HT1080 (cell line): ENCODE results near the gene DACT3. TPM values are rescaled to one million over a fixed set of nuclear protein-coding genes. Genes with fewer than 3 reads are reported as not detected.

ENCODE experiments used
- DNase-seq: peaks from one replicate; pipeline ENCODE4 v3.0.0-alpha.2; 2015; ENCODE audit warnings: low read depth
- total RNA-seq: library from RNA; depleted of rRNA; stranded (reverse); fragments of >200 nt; shearing (Covaris generic); gene quantifications from 2 replicates; pipeline ENCODE4 v1.2.3, GENCODE V29; 2014

Gene DACT3
- total RNA-seq, 1 experiment from 2014 or later = 1.1 TPM

DNA sequence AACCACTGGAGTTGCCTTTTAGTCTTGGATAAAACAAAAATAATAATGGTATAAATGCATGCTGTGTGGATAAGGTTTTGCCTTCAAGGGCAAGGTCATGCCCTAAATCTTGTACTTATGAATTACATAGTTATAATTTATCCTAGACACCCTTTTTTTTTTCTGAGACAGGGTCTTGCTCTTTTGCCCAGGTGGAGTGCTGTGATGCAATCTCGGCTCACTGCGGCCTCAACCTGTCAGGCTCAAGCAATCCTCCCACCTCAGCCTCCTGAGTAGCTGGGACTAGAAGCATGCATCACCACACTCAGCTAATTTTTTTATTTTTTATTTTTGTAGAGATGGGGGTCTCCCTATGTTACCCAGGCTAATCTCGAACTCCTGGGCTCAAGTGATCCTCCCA is 7.7 kb upstream of the DACT3 start:
- DNase-seq = no peak

DNA sequence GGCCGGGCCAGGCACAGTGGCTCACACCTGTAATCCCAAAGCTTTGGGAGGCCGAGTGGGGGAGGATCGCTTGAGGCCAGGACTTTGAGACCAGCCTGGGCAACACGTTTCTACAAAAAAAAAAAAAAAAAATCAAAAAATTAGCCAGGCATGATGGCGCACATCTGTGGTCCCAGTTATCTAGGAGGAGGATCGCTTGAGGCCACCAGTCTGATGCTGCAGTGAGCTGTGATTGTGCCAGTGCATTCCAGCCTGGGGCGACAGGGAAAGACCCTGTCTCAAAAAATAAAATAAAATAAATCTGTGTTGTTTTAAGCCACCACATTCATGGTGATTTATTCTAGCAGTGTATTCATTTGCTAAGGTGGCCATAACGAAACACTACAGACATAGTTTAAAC is 4.1 kb upstream of the DACT3 start:
- DNase-seq = no peak

DNA sequence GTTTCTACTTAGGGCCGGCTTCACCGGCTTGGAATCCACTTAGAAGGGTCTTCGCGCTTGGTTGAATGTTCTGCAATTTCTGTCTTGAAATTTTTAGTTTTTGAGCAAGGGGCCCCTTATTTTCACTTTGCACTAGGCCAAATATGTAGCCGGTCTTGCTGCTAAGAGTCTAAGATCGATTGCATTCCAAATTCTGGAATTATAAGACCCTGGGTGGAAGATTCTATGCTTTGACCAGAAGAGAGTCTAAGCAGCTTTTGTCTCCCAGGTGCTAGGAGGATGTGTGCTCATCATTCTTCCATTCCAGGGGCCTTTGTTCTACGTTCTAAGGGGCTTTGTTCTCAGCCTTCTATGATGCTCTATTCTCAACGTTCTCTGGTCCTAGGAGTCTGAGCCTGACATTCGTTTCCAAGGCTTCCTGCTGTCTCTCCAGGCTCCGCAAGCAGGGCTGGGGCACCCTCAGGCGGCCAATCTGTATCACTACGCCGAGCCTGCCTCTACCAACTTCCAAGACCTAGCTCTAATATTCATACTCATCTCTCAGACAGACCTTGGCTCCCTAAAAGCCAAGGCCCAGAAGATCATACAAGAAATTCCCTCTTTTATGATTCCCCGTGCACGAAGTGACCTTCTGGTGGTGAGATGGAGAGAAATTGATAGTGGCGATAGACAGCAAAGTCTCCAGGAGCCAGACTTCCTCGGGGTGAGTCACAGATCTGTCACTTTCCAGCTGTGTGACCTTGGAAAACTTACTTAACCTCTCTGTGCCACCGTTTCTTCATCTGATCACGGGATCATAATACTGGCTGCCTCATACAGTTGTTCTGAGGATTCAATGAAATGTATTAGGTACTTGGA is 982 bp upstream of the DACT3 start:
- peak; percentile 87 for DNase-seq

DNA sequence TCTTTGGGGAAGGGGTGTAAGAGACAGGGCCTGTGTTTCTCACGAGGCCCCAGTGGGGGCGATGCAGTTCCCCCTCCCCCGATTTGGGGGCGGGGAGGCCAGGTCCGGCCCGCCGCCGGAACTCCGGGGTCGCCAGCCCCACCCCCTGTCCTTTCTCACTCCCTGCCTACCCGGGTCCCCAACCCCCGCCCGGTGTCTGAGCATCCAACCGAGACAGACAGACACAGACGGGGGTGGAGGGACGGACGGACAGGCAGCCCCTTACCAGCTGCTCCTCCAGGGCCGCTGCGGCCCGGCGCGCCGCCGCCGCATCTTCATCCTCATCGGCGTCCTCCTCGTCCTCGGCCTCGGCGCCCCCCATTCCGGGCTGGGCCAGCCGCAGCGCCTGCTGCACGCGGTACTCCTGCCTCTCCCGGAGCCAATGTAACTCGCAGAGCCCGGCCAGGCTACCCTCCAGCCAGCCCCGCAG is 397 bp downstream of the DACT3 start:
- DNase-seq = no peak

DNA sequence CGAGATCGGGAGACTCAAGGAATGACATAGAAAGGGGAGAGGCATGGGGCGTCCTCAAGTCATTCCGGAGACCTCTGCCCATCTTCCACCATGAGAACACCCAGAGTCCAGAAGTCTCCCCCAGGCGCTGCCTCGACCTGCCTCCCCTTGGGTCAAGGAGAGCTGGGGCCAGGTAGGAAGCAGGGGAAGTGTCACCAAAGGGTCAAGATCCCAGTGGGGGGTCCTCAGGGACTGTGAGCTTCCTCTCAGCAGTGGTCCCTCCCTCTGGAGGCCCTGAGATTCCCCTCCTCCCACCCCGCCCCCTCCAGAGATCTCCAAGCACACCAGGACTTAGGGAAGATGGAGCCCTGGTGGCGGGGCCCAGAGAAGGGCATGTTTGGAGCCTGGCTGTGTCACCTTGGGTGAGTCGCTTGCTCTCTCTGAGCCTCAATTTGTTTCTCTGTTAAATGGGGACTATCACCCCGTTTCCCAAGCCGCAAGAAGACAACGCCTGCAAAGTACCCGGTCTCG is 919 bp downstream of the DACT3 start:
- DNase-seq = no peak

DNA sequence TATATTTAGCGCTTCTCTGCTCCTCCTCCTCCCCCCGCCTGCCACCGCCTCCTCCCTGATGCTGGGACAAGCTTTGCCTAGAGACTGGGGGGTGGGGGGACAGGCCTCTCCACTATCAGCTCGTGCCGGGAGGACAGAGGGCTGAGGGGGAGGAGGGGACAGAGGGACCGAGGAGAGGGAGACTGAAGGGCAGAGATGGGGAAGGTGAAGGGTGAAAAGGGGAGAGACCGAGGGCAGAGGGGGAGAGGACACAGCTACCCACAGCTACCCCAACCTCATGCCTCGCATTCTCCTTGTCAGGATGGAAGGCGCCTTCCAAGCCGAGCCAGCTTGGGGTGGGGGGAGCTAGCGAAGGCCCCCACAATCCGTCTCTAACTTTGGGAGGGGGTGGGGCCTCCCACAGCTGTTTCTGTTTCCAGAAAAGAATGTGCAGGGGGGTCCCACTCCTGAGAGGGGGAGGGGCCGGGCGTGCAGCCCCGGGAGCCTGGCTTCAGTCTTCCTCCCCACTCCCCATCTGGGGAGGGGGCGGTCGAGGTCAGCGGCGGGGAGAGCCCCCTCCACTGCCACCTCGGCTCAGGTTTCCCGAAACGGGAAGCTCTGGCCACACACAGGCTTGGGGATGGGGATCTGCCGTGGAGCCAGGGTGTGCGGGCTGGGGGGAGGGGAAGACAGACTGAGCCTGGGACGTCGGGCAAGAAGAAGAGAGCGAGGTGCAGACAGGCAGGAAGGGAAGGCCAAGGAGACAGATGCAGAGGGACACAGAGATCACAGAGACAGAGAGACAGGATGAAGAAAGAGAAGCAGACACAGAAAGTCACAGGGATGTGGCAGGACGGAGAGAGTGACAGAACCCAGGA is 1.6 kb downstream of the DACT3 start:
- DNase-seq = no peak

DNA sequence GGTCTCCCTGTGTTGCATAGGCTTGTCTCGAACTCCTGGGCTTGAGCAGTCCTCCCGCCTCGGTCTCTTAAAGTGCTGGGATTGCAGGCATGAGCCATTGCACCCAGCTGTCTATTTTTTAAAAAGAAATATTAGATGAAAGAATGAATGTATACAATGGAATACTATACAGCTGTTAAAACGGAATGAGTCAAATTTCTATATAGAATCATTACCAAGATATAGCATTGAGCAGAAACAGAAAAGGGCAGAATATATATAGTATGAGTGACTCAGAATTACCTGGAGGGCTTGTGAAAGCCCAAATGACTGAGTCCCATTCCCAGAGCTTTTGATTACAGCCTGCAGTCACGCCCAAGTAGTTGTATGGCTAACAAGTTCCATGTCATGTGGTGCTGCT is 4.4 kb downstream of the DACT3 start:
- DNase-seq = no peak

DNA sequence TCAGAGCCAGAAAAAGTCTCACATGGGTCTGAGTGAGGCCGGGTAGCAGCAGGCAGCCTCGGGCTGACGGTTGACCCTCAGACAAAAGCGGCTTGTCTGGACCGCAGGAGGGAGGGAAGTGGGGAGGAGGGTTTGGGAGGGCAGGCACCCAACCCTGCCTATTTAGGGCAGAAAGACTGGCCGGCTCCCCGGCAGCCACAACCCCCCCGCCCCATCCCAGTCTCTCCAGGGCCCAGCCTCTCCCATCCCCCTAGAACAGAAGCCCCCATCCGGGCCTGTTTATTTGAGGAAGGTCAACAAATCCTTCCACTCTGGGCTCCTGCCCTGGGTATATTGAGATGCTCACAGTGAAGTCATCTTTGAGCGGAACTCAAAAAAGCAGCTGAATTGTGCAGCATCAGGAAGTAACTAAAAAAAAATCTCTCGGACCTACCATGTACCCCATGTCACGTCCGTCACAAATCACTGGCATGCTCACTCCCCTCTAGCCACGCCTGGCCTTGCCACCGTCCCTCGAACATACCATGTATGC is 6.3 kb downstream of the DACT3 start:
- DNase-seq = no peak

DNA sequence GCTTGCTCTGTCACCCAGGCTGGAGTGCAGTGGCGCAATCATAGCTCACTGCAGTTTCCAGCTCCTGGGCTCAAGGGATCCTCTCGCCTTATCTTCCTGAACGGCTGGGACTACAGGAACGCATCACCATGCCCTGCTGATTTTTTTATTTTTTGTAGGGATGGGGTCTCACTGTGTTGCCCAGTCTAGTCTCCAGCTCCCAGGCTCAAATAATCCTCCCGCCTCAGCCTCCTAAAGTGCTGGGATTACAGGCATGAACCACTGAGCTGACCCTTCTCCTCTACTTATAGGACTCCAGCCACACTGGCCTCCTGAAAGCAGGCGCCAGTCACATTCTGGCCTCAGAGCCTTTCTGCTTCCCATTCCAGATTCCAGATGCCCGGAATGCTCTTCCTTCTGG is 10.5 kb downstream of the DACT3 start:
- no peak for DNase-seq

DNA sequence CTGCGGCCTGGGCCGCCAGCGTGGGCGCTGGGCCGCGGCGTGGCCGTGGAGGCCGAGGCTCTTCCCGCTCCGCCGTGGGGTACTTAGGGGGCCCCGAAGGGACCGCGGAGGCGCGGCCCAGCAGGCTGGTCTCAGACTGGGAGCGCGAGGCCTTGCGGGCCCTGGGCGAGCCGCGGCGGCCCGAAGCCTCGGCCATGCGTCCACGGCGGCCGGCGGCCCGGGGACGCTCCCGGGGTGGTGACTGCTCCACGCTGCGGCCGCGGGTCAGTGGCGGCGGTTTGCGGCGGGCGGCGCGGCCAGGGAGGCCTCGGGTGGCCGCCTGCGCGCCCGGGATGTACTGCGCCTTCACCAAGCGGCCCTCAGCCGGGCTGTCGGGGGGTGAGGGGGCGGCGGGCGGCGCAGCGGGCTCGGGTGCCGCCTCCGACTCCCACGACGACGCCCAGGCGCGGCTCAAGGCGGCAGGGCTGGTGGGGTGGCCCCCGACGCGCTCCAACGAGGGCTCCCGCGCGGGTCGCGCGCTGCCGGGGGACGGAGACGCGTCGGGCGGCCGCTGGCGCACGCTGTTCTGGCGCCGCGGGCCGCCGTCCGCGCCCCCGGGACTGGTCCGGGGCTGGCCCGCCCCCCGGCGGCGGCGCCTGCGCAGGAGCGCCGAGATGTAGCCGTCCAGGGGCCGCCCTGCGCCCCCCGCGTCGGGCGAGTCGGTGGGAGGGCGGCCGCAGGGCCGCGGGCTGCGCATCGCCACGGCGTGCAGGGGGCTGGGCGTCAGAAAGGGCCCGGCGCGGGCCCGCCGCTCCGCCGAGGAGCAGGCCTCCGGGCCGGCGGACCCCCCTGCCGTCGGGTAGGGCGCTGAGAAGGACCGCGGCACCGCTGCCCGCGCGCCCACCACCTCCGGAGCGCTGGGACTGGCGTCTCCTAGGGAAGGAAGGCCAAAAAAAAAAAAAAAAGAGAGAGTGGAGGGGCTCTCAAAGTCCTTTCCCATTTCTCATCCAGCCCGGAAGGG is 11.7 kb downstream of the DACT3 start:
- no peak for DNase-seq

DNA sequence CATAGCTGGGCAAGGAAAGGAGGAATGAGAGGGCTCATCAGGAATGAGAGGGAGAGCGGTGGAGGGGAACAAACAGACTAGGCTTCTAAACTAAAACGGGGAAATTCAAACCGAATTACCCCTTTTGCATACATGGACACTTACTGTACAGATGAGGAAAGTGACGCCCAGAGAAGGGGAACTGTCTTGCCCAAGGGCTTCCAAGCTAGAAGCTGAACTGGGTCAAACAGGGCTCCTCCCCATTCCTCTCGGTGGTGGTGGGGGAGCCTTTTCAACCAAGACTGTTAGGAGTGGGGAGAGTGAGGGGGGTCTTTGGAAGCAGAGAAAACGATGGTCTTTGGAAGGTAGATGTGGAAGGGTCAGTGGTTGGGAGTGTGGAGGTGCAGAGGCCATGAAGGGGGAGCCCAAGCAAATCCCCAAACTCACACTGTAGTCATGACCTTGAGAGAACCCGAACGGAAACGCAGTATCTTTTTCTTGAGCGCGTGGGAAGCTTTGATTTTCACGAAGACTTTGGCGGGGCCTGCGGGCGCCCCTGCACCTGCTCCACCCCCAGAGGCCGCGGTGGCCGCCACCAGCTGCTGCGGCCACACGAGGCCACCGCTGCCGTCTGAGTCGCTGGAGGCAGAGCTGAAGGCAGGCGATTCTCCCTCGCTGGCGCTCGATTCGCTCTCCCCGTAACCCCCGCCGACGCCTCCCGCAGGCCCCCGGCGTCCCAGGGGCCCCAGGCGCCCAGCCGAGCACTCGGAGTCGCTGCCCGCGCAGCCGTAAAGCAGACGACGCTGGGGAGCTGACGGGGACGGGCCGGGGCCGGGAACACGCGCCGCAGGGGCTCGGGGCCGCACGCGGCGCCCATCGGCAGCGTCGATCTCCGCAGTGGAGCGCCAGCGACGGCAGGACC is 12.7 kb downstream of the DACT3 start:
- DNase-seq = no peak

DNA sequence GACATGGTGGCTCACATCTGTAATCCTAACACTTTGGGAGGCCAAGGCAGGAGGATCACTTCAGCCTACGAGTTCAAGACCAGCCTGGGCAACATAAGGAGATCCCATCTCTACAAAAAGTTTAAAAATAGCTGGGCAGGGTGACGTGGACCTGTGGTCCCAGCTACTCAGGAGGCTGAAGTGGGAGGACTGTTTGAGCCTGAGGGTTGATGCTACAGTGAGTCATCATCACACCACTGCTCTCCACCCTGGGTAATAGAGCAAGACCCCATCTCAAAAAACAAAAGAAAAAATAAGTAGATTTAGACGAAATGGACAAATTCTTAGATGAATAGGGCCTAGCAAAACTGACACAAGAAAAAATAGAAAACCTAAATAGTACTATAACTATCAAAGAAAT is 14.6 kb downstream of the DACT3 start:
- DNase-seq = peak; percentile 51

DNA sequence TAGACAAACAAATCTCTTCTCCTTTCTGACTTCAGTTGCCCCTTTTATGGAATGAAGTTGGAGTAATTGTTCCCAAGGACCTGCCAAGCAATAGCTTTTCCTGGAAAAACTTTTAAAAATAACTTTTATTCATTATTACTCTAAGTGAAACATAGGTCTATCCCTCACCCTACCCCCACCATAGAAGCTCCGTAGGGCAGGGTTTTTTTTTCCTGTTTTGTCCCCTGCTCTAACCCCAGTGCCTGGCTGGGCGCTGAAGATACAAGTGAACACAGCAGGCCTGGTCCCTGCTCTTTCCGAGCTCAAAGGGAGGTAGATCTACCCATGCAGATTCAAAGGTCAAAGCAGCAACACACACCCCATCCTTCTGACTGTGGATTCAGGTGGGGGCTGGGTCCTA is 16.3 kb downstream of the DACT3 start:
- DNase-seq = no peak

DNA sequence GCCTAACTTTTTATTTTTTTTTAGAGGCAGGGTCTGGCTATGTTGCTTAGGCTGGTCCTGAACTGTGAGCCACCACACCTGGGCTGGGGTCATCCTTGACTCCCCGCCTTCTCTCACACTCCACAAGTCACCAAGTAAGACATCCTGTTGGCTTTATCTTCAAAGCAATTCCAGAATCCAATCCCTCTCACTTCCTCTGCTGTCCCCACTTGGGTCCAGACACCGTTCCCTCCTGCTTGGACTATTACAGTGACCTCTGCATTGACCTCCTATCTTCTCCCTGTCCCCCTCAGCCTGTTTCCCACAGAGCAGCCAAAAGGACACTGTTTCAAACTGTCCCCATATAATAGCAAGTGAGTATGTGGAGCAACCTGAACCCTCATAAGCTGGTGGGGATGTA is 20.3 kb downstream of the DACT3 start:
- no peak for DNase-seq

DNA sequence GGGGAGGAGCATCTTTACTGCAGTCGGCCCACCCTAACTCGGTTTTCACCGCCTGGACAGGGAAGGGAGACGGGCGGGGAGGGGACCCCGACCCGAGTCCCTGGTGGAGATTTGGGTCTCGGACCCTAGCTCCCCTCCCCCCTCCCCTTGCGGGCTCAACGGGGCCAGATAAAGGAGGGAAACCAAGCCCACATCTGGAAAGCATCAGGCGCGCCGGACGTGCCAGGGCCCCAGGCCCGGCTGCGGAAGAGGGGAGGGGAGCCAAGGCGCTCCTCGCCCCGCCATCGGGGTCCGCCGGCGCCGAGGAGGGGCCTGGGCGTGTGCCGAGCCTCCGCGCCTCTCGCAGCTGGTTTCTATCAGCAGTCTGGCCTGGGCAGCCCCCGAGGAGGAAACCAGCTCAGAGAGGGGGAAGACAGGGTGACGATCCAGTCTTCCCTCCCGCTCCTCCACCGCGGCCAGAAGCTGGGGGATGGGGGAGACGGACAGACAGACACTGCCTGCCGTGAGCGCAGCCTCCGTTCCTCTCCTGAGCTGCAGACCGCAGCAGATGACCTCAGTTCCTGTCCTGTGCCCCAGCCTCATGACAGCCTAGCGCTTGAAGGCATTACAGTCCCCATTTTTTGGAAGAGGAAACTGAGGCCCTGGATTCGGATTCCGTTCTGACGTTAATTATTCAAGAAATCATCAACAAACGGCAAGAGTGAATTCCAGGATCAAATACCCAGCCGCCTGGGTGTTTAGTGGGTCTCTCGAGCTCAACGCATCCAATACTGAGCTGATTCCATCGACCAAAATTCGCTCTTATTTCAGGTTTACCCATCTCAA is 21.4 kb downstream of the DACT3 start:
- peak; percentile 58 for DNase-seq

DNA sequence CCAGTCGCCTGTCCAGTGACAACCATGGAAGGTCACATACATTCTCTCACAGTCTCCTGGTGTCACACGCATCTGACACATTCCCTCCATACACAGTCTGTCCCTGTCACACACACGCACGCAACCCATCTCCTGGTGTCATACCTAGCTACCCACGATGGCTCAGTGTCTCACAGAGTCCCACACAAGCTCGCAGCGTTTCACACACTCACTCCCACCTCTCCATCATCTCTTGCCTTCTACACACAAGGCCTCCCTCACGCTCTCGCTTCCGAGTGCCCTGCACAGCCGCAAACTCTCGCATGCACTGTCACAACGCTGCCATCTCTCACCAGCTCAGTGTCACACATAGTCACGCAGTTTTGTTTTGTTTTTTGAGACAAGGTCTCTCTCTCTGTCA is 23.8 kb downstream of the DACT3 start:
- no peak for DNase-seq

DNA sequence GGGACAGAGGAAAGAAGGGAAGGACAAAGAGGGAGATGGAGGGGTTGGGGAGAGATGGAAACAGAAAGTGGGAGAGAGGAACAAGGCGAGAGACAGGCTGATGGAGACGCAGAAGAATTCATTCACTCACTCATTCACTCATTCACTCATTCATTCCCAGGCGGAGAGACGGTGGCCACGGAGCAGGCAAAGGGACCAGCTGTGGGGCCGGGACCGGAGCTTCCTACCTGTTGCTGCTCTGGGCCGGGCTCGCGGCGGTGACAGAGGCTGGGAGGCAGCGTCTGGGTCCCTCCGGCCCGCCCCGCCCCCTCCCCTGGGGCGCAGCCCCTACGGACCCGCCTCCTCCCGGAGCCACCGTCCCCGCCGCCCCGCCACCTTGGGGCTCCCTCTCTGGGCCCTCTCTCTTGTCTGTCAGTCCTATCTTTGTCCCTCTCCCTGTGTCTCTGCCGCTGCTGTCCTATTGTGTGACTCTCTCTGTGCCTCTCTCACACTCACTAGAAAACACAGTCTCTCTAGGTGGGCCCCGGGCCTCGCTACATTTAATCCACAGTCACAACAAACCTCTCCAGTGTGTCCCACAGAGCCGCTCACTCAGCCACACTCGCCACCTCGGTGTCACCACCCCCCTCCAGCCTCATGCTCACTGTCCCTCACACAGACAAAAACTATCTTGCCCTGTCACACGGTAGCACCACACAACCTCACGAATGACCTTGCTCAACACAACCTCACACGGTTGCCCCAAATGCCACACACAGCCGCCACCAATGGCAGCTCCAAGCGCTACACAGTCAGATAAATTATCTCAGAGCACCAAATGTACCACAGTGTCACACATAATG is 24.8 kb downstream of the DACT3 start, which contains the start of gene GNG8:
GNG8 (minus strand) TSS at position 283 of the 842 bp plus-strand sequence. CDS start 1,520 bp downstream, outside the sequence.
- no peak for DNase-seq
